Stomach (tissue), 9 donors: Measurements from ENCODE around the gene PRKD1. TPM values are rescaled to one million over a fixed set of nuclear protein-coding genes. Genes with fewer than 3 reads are reported as not detected.

ENCODE experiments used
- DNase-seq, 2 donors: peaks; one replicate each; pipeline versions ENCODE4 v3.0.0 to v3.0.0-alpha.2; 2013 to 2019
- H3K27ac ChIP-seq, 5 donors: fragments of 200-600 bp in 4 of 5; sonication (generic) in 4 of 5; one replicate each; pipeline ENCODE4 v1.5.1; 2013 to 2019; ENCODE audit warnings: mild to moderate bottlenecking in 1 of 5, moderate library complexity in 1 of 5
- H3K27me3 ChIP-seq, 3 donors: fragments of 200-600 bp; sonication (generic); one replicate each; pipeline ENCODE4 v1.5.1; 2017 to 2019; ENCODE audit warnings: mixed run types in 1 of 3
- H3K36me3 ChIP-seq, 4 donors: fragments of 200-600 bp; sonication (generic); 1 replicate in 3 of 4; 2 replicates in 1 of 4; pipeline ENCODE4 v1.5.1; 2016 to 2019
- H3K4me1 ChIP-seq, 4 donors: fragments of 200-600 bp; sonication (generic); one replicate each; pipeline ENCODE4 v1.5.1; 2016 to 2019
- H3K4me3 ChIP-seq, 4 donors: fragments of 200-600 bp; sonication (generic) in 3 of 4; one replicate each; pipeline ENCODE4 v1.5.1; 2016 to 2019; ENCODE audit warnings: mild to moderate bottlenecking in 1 of 4
- H3K9me3 ChIP-seq, 4 donors: fragments of 200-600 bp; sonication (generic); one replicate each; pipeline ENCODE4 v1.5.1; 2016 to 2019
- CTCF ChIP-seq, 7 experiments: fragments of 450-650 bp in 4 of 7; fragments of 200-600 bp in 3 of 7; sonication (generic) in 3 of 7; IDR thresholded peaks; one replicate each; pipeline ENCODE4 v1.5.1; 2016 to 2019; ENCODE audit warnings: antibody characterized with exemption in 7 of 7, control low read depth in 2 of 7, mild to moderate bottlenecking in 1 of 7
- EP300 ChIP-seq: sonication (generic); formaldehyde crosslinking; IDR thresholded peaks from one replicate; pipeline ENCODE4 v1.6.1; 2017; ENCODE audit warnings: antibody characterized with exemption
- POLR2A ChIP-seq, 4 donors: fragments of 450-650 bp; IDR thresholded peaks; one replicate each; pipeline ENCODE4 v1.6.1; 2016; ENCODE audit warnings: antibody characterized with exemption in 4 of 4, control low read depth in 2 of 4, mild to moderate bottlenecking in 1 of 4, moderate library complexity in 1 of 4
- POLR2AphosphoS5 ChIP-seq, 3 donors: sonication (generic); formaldehyde crosslinking; IDR thresholded peaks; one replicate each; pipeline ENCODE4 v1.6.1; 2016; ENCODE audit warnings: antibody characterized with exemption in 3 of 3
- WGBS, 5 donors: extraction: QIAGEN DNeasy Blood & Tissue Kit in 3 of 5; methylation state at CpG; one replicate each; pipeline versions ENCODE4 v1.1.5 to v1.1.7; 2013 to 2018; 5-methylcytosine and 5-hydroxymethylcytosine counted together
- intact Hi-C: fragments of 100-400 bp; cut with DNase I; formaldehyde crosslinking; loops from one replicate; pipeline ENCODE4 v1.15.1; 2023; ENCODE audit warnings: low total_unique reads
- polyA plus RNA-seq, 3 donors: library from polyadenylated mRNA; stranded (reverse); fragments of 200-250 nt; gene quantifications; one replicate each; pipeline ENCODE4 v1.2.3, GENCODE V29; 2013
- total RNA-seq, 5 donors: library from RNA; depleted of rRNA; stranded (reverse); fragments of >200 nt; gene quantifications; one replicate each; pipeline versions ENCODE4 v1.1.0 to v1.2.3, GENCODE V29; 2014 to 2016
- donor health status: healthy with polysubstance abuse.
- donor health status: Bipolar disorder and iron deficiency.
- donor health status: healthy.

PRKD1 gene
- total and polyA plus RNA-seq, 8 donors: 1.6 to 26.6 (median 4.9) TPM

GRCh38 chr14:29636870-29637269, 290.8 kb downstream of the PRKD1 start:
- H3K9me3 ChIP-seq: no peaks in the 10 kb centered on the region
- TF ChIP-seq POLR2A (IDR thresholded peaks at IDR 0.05) (no peak), EP300 (no peak), POLR2AphosphoS5 (IDR thresholded peaks at IDR 0.05) (no peak), CTCF (IDR thresholded peaks at IDR 0.05) (no peak)
- peaks cover 0 to 18% (median 13%) of the 10 kb centered on the region in 4 donors for H3K4me1 ChIP-seq
- no peak overlapping the region for H3K27ac ChIP-seq
- 57 to 81% (median 70%) methylated on average over 3 of the region's 3 CpGs for WGBS, 5 donors
- H3K4me3 ChIP-seq: no peak overlapping the region
- DNase-seq: no peak
- intact Hi-C loops: no loop called here
- H3K27me3 ChIP-seq: no peaks in the 10 kb centered on the region
- H3K36me3 ChIP-seq: no peaks in the 10 kb centered on the region

GRCh38 chr14:29630566-29631160, 297.0 kb downstream of the PRKD1 start:
- intact Hi-C loops: no loop called here

GRCh38 chr14:29629839-29630238, 297.8 kb downstream of the PRKD1 start:
- no peak for DNase-seq
- Histone ChIP-seq H3K27ac (no peak overlapping the region), H3K4me3 (no peak overlapping the region), H3K36me3 (no peaks in the 10 kb centered on the region), H3K4me1 (no peaks in the 10 kb centered on the region), H3K27me3 (no peaks in the 10 kb centered on the region), H3K9me3 (no peaks in the 10 kb centered on the region)
- intact Hi-C loops: no loop called here
- TF ChIP-seq POLR2A (IDR thresholded peaks at IDR 0.05) (no peak), CTCF (IDR thresholded peaks at IDR 0.05) (no peak), POLR2AphosphoS5 (IDR thresholded peaks at IDR 0.05) (no peak), EP300 (no peak)

More at GRCh38 chr14:29630566-29631160, 297.0 kb downstream of the PRKD1 start:
- Histone ChIP-seq H3K4me3 (no peak overlapping the region), H3K27ac (no peak overlapping the region), H3K4me1 (no peaks in the 10 kb centered on the region), H3K36me3 (no peaks in the 10 kb centered on the region), H3K9me3 (no peaks in the 10 kb centered on the region), H3K27me3 (no peaks in the 10 kb centered on the region)
- no peak for DNase-seq
- TF ChIP-seq POLR2A (IDR thresholded peaks at IDR 0.05) (no peak), CTCF (IDR thresholded peaks at IDR 0.05) (no peak)
- 80 to 89% (median 87%) methylated on average over 5 of the region's 5 CpGs for WGBS, 5 donors

- H3K27me3 ChIP-seq: no peaks in the 10 kb centered on the region
- no peak overlapping the region for H3K27ac ChIP-seq
- H3K9me3 ChIP-seq: no peaks in the 10 kb centered on the region
- H3K36me3 ChIP-seq: peaks cover 0 to 6% (median 3%) of the 10 kb centered on the region in 4 donors
- no peak for TF ChIP-seq POLR2A (IDR thresholded peaks at IDR 0.05)
- WGBS, 5 donors: 80 to 96% (median 91%) methylated on average over 3 of the region's 3 CpGs
- H3K4me1 ChIP-seq: no peaks in the 10 kb centered on the region
- no peak overlapping the region for H3K4me3 ChIP-seq
- DNase-seq: no peak
- intact Hi-C loops: no loop called here
These were observed 300.5 kb downstream of the PRKD1 start for GRCh38 chr14:29627137-29627536.

GRCh38 chr14:29618323-29619067, 309.2 kb downstream of the PRKD1 start:
- no peaks in the 10 kb centered on the region for H3K9me3 ChIP-seq
- DNase-seq: no peak
- TF ChIP-seq POLR2AphosphoS5 (IDR thresholded peaks at IDR 0.05) (no peak), EP300 (no peak), CTCF (IDR thresholded peaks at IDR 0.05) (no peak), POLR2A (IDR thresholded peaks at IDR 0.05) (no peak)
- H3K4me3 ChIP-seq: no peak overlapping the region
- WGBS, 5 donors: 20 to 54% (median 31%) methylated on average over 4 of the region's 4 CpGs
- no peaks in the 10 kb centered on the region for H3K27me3 ChIP-seq
- H3K36me3 ChIP-seq: peaks cover 0 to 6% (median 3%) of the 10 kb centered on the region in 4 donors
- no peaks in the 10 kb centered on the region for H3K4me1 ChIP-seq
- no peak overlapping the region for H3K27ac ChIP-seq
- intact Hi-C loops: no loop called here
